Activated T-helper 9 cell treated with anti-CD3 and anti-CD28 coated beads, Interleukin-2, amount 50 U/mL, for 16 hours (primary cell): Measurements from ENCODE around the gene SH3BP4.

Experiments
- DNase-seq: peaks from one replicate; pipeline ENCODE4 v3.0.0-alpha.2; 2020; ENCODE audit warnings: low read depth

The SH3BP4 gene

GRCh38 chr2:234967201-234967869 is 15.5 kb downstream of the SH3BP4 start:
- DNase-seq = no peak

DNA sequence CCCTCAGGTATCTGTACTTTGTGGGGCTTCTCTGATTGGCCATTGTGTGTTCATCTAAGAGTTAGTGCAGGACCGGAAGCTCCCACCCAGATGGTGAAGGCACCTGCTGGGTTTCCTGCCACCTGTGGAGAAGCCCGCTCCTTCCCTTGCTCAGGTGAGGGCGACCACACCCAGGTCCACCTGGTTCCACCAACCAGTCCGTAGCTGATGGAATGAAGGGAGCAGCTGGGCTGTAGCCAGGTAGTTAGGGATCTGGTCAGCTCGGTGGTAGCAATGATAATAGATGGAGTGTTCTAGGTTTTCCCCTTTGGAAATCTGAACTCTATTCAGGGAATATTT is 16.0 kb downstream of the SH3BP4 start:
- DNase-seq = no peak

DNA sequence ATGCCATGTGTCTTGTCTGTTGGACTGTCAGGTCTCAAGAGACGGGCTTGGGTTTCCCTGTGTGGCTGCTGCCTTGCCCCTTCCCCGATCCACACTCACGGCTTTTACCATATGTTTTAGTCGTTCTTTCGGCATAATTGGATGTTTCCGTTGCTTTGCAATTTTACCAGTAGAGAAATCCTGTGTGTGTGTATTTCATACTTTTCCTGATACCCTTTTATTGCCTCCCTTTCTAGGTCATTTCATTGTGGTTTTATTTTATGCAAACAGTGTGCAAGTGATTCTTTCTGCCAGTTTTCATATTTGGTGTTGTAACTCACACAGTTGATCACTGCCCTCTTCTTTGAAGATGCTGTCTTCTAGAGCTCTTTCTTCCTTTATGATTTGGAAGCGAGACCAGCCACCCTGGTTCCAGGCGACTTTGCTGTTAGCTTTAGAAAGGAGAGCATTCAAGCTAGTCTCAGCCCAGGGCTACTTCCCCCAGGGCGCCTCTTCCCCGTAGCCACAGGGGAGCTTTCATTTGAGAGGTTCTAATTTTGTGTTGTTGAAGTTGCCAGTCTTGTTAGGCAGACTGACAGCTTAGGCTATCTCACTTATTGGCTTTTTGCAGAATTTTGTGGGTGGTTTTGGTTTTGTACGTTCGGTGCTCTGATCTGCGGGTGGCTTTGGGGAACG is 17.0 kb downstream of the SH3BP4 start:
- DNase-seq = no peak

DNA sequence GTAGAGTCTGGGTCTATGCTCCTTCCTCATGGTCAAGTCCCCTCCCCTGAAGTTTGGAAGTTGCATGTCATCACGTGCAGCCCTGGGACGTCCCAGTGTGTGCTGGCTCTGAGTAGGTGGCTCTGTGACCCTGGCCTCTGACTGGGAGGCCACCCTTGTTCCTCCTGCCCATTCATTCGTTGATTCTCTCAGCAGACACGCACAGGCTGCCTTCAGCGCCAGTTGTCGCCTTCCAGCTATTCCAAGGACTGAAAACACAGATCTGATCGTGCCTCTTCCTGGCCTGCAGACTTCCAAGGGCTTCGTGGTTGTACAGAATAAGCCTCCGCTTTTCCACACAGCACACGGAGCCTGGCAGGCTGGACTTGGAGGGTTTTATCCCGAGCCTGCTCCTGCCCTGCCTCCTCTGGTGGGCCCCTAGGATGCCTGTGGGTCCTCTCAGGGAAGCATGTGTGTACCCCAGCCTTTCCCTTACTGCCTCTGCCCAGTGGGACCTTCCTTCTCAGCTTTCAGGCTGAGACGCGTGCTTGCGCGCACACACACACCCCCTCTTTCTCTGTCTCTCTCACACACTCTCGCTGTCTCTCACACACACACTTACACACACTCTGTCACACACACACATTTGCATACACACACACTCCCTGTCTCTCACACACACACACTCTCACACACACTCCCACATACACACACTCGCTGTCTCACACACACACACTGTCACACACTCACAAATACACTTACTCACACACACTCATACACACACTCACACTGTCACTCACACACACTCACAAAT is 17.7 kb downstream of the SH3BP4 start:
- no peak for DNase-seq

GRCh38 chr2:234970099-234970440 is 18.3 kb downstream of the SH3BP4 start:
- no peak for DNase-seq

DNA sequence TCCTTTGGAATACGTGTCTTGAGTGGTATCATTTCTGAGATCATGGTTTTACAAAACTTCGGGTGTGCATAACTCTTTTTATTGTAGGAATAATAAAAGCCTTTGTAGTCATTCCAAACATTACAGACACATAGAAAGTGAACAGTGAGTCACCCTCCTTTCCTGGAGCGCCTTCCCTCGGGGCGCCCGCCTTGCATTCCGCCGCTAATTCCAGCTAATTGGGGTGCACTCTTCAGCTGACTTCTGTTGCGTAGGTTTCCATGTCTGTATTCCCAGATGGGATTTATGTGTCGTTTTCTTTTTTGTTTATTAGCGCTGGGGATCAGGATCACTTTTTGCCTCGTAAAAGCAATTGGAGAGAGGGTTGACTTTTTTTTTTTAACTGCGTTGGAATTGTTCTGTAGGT is 18.7 kb downstream of the SH3BP4 start:
- DNase-seq = no peak

DNA sequence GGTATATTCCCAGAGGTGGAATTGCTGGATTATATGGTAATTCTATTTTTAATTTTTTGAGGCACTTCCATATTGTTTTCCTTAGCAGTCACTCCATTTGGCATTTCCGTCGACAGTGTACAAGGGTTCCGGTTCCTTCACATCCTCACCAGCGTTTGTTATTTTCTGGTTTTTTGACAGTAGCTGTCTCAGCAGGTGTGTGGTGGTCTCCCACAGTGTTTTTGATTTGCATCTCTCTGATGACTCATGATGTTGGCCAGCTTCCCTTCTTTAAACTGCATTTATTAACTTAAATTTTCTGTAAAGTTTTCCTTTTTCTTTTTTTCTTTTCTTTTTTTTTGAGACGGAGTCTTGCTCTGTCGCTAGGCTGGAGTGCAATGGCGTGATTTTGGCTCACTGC is 19.7 kb downstream of the SH3BP4 start:
- no peak for DNase-seq

GRCh38 chr2:234973008-234973407 is 21.2 kb downstream of the SH3BP4 start:
- no peak for DNase-seq

- no peak for DNase-seq
Measured at GRCh38 chr2:234974501-234975385, 22.9 kb downstream of the SH3BP4 start.

GRCh38 chr2:234975611-234976010 is 23.8 kb downstream of the SH3BP4 start:
- no peak for DNase-seq

- DNase-seq = no peak
Measured at GRCh38 chr2:234976479-234977227, 24.8 kb downstream of the SH3BP4 start.

DNA sequence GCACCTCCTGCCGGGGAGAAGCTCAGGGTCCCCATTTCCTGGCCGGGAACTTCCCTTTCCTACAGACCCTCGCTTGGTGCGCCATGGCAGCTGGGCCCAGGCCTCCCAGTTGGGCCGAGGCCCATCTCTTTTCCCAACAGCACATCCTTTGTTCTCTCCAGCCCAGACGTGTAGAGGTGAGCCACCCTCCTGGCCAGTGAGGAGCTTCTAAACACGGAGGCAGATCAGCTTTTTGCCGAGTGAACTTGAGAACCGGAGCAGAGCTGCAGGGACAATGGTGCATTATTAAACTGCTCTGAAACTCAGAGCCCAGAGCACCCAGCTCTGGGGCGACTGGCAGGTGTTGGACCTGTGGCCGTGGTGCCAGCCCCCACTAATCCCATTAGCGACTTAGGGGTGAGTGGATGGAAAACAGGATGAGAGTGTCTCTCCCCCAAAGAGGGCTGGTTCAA is 25.4 kb downstream of the SH3BP4 start:
- DNase-seq = no peak

GRCh38 chr2:234978466-234979203 is 26.8 kb downstream of the SH3BP4 start:
- DNase-seq = no peak

DNA sequence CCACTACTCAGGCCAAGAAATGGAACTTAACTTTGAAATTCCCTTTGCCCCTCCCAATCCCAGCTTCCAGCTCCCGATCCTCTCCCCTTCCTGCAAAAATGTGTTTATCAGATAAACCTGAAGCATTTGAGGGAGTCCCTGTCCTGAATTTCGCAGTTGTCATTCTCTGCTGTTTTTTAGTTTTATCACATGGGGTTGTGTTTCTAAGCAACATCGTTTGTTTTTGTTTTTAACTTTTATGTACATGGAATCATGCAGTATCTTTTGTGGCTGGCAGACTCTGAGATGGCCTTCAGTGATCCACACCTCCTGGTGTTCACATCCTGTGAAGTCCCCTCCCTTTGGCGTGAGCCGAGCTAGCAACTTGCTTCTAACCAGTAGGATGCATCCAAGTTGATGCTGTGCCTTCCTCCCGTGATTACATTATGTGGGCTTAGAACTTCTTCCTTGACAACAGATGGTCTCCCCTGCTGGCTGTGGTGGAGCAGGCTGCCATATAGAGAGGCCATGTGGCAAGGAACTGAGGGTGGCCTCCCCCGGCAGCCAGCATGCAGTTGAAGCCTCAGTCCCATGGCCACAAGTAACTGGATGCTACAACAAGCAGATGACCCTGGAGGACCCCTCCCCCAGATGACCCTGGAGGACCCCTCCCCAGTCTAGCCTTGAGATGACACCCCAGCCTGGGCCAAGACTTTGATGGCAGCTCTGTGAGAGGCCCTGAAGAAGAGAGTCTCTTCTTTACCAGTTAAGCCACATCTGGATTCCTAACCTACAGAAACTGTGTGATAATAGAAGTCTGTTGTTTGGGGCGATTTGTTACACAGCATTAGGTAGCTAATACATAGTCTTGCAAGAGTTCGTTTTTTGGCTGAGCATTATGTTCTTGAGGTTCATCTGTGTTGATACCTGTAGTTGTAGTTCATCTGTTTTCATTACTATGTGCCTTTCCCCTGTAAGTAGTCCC is 27.7 kb downstream of the SH3BP4 start:
- DNase-seq = no peak

- DNase-seq = no peak
Measured at GRCh38 chr2:234980451-234981187, 28.8 kb downstream of the SH3BP4 start.

DNA sequence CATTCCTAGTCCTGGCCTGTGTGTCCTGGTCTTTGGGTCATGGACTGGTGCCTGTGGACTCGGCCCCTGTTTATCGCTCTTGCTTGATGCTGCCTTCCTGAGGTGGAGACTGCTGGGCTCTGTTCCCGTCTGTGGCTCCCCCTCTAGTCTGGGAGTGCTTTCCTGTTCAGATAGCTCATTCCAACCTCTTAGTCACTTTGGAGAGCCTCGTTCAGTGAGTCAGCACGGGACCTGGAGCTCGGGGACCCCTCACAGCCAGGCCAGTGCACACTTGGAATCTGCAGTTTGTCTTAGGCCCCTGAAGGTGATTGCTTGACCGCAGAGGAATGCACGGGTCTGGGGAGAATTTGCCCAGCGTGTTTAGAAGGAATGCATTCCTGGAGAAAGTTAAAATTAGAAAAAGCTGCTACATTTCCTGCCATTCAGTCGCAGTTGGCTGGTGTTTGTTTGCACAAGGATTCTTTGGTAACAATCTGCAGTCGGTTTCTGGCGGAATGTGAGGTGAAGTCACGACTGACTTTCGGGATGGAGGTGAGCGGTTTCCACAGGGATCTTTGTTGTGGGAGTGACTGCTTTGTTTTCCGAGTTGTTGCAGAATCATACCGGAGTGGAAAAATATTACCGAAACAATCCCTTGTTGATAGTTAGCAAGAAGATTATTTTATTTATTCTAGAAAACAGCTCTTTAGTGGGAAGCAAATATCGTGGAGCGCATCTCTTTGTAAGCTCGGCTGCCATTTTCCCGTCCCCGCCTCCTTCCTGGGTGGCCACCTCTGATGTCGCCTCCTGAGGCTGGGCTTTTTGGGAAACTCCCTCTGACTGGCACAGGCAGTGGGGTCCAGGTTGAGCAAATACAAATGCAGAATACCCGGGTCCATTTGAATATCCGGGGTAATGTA is 29.6 kb downstream of the SH3BP4 start:
- DNase-seq = no peak

DNA sequence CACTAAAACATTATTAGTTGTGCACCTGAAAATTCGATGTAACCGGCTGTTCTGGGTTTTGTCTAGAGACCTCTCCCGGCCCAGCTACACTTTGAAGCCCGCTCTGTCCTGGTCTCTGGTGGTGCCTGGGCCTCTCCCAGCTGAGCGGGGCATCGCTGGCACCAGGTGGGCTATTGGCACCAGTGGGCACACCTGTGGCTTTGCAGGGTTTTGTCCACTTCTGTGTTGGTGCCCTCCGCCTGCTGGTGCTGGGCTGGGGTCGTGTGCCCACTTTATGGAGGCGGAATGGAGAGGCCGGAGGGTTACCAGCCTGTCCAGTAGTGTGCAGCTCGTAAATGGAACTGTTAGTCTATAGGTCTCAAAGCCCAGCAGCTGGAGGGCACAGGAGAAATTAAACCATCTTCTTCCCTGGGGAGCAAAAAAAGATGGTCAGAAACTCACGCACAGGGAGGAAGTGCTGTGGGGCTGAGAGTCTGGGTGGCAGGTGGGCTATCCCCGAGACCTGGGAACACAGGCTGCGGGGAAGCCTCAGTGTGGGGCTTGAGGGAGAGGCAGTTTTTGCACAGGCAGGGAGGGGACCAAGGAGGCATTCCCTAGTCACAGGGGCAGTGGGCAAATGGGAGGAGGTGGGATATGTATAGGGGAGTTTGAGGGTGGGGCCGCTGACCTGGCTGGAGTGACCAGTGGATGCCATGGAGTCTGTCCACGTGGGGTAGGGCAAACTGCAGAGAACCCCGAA is 30.4 kb downstream of the SH3BP4 start:
- no peak for DNase-seq
